Uterus (tissue), 4 donors: ENCODE measurements around the gene PKDREJ. TPM values are rescaled to one million over a fixed set of nuclear protein-coding genes. Genes with fewer than 3 reads are reported as not detected.

Experiments used
- DNase-seq, 2 donors: peaks; one replicate each; pipeline ENCODE4 v3.0.0-alpha.2; 2019 to 2020
- H3K27ac ChIP-seq, 2 donors: fragments of 200-600 bp; sonication (generic); 1 replicate in 1 of 2; 2 replicates in 1 of 2; pipeline ENCODE4 v1.5.1; 2016 to 2018
- H3K27me3 ChIP-seq, 2 donors: fragments of 200-600 bp; sonication (generic); one replicate each; pipeline ENCODE4 v1.5.1; 2018 to 2019; ENCODE audit warnings: control low read depth in 1 of 2
- H3K36me3 ChIP-seq, 2 donors: fragments of 200-600 bp; sonication (generic); one replicate each; pipeline ENCODE4 v1.5.1; 2019; ENCODE audit warnings: control low read depth in 1 of 2
- H3K4me1 ChIP-seq, 2 donors: fragments of 200-600 bp; sonication (generic); one replicate each; pipeline ENCODE4 v1.5.1; 2018 to 2019; ENCODE audit warnings: control low read depth in 1 of 2
- H3K4me3 ChIP-seq, 2 donors: fragments of 200-600 bp; sonication (generic); 1 replicate in 1 of 2; 2 replicates in 1 of 2; pipeline ENCODE4 v1.5.1; 2018 to 2019; ENCODE audit warnings: mild to moderate bottlenecking in 1 of 2
- H3K9me3 ChIP-seq, 2 donors: fragments of 200-600 bp; sonication (generic); one replicate each; pipeline ENCODE4 v1.5.1; 2019; ENCODE audit warnings: control low read depth in 1 of 2
- CTCF ChIP-seq, 4 experiments: fragments of 200-600 bp in 2 of 4; fragments of 450-650 bp in 2 of 4; sonication (generic) in 2 of 4; IDR thresholded peaks; one replicate each; pipeline ENCODE4 v1.5.1; 2016 to 2019; ENCODE audit warnings: antibody characterized with exemption in 4 of 4, mild to moderate bottlenecking in 2 of 4, moderate library complexity in 1 of 4
- POLR2A ChIP-seq, 2 donors: fragments of 450-650 bp; IDR thresholded peaks; one replicate each; pipeline ENCODE4 v1.6.1; 2016; ENCODE audit warnings: antibody characterized with exemption in 2 of 2, mild to moderate bottlenecking in 1 of 2, moderate library complexity in 1 of 2
- intact Hi-C: fragments of 100-400 bp; cut with DNase I; formaldehyde crosslinking; loops from one replicate; pipeline ENCODE4 v1.15.1; 2023; ENCODE audit warnings: low total_unique reads
- total RNA-seq, 4 donors: library from RNA; depleted of rRNA in 3 of 4; stranded (reverse); fragments of >200 nt in 3 of 4; gene quantifications; one replicate each; pipeline versions ENCODE4 v1.1.0 to v1.2.4, GENCODE V29; 2014 to 2023
- donor health status: DM: yes; HTN: yes; CAD: no.

The PKDREJ gene
- total RNA-seq, 4 donors from 2014 or later = 0.06 to 0.14 TPM; not detected in 2

DNA sequence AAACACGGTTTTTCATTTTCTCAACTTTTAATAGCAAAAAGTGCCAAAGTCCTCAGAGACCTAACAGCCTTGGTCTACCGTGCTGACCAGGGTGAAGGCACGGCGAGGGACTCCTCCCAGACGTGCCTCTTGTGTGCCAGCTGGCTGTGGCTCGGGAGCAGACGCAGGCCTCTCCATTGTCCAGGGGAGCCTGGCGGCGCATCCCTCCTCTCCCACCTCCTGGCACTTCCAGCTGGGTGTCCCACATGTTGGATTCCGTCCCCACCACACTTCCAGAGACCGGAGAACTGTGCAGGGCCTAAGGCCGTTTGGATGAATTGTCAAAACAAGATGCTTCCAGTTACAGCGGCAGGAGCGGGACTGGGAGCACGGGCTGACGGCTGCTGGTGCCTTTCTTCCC lies 24.6 kb downstream of the PKDREJ start:
- Histone ChIP-seq H3K9me3 (no peaks in the 10 kb centered on the region), H3K27me3 (no peaks in the 10 kb centered on the region), H3K27ac (no peak overlapping the region), H3K4me1 (no peaks in the 10 kb centered on the region), H3K36me3 (no peaks in the 10 kb centered on the region), H3K4me3 (no peak overlapping the region)
- intact Hi-C loops = no loop called here
- no peak for DNase-seq
- TF ChIP-seq CTCF (IDR thresholded peaks at IDR 0.05) (no peak), POLR2A (IDR thresholded peaks at IDR 0.05) (no peak)

GRCh38 chr22:46237453-46238124 lies 25.6 kb downstream of the PKDREJ start:
- DNase-seq = no peak
- no peaks in the 10 kb centered on the region for H3K4me1 ChIP-seq
- intact Hi-C loops = no loop called here
- no peaks in the 10 kb centered on the region for H3K27me3 ChIP-seq
- H3K9me3 ChIP-seq = no peaks in the 10 kb centered on the region
- TF ChIP-seq POLR2A (IDR thresholded peaks at IDR 0.05) (no peak), CTCF (IDR thresholded peaks at IDR 0.05) (no peak)
- H3K27ac ChIP-seq = no peak overlapping the region
- H3K4me3 ChIP-seq = no peak overlapping the region
- H3K36me3 ChIP-seq = no peaks in the 10 kb centered on the region

DNA sequence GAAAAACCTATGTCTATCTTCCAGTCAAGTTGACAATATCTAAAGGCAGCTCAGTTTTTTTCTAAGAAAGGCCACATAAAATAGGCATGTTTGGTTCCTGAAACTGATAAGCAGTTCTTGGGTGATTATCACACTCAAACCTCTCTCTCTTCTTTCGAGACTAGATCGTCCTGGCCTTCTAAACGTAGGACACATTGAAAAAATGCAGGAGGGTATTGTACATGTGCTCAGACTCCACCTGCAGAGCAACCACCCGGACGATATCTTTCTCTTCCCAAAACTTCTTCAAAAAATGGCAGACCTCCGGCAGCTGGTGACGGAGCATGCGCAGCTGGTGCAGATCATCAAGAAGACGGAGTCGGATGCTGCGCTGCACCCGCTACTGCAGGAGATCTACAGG lies 28.2 kb downstream of the PKDREJ start:
- no peak overlapping the region for H3K27ac ChIP-seq
- DNase-seq = no peak
- H3K36me3 ChIP-seq = no peaks in the 10 kb centered on the region
- H3K9me3 ChIP-seq = no peaks in the 10 kb centered on the region
- TF ChIP-seq POLR2A (IDR thresholded peaks at IDR 0.05) = no peak
- no peak for TF ChIP-seq CTCF (IDR thresholded peaks at IDR 0.05)
- no peaks in the 10 kb centered on the region for H3K27me3 ChIP-seq
- no peaks in the 10 kb centered on the region for H3K4me1 ChIP-seq
- no peak overlapping the region for H3K4me3 ChIP-seq
- intact Hi-C loops = no loop called here

- no peak for DNase-seq
- intact Hi-C loops = no loop called here
- TF ChIP-seq CTCF (IDR thresholded peaks at IDR 0.05) (no peak), POLR2A (IDR thresholded peaks at IDR 0.05) (no peak)
Measured at GRCh38 chr22:46233231-46233630, 29.9 kb downstream of the PKDREJ start.

DNA sequence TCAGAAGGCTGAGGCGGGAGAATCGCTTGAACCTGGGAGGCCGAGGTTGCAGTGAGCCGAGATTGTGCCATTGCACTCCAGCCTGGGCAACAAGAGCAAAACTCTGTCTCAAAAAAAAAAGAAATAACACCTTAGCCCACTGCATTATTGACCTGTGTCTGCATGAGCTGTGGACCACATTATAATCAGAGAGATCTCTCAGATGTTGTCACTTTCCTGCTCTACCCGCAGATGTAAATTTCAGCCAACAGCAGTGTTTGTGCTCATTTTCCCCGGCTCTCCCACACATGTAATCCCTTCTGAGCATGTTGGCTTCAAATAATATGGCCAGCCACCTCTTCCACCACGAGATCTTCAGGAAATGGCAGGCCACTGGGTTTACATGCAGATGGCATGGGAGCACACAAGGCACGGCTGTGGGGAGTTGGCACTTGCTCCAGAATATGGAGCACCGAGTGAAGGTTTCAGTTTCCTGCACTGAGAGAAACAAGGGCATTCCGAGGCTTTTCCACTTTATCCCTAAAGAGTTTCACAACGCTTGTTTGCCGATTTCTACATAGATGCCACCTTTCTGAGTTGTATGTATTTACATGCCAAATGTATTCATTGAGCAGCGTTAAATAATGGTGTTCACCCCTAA lies 32.8 kb downstream of the PKDREJ start:
- DNase-seq = no peak
- no peaks in the 10 kb centered on the region for H3K27me3 ChIP-seq
- H3K4me1 ChIP-seq = no peaks in the 10 kb centered on the region
- TF ChIP-seq POLR2A (IDR thresholded peaks at IDR 0.05) (no peak), CTCF (IDR thresholded peaks at IDR 0.05) (no peak)
- H3K36me3 ChIP-seq = no peaks in the 10 kb centered on the region
- intact Hi-C loops = no loop called here
- H3K27ac ChIP-seq = no peak overlapping the region
- no peak overlapping the region for H3K4me3 ChIP-seq
- H3K9me3 ChIP-seq = no peaks in the 10 kb centered on the region

More at GRCh38 chr22:46233231-46233630, 29.9 kb downstream of the PKDREJ start:
- H3K9me3 ChIP-seq = no peaks in the 10 kb centered on the region
- no peak overlapping the region for H3K27ac ChIP-seq
- H3K4me3 ChIP-seq = no peak overlapping the region
- no peaks in the 10 kb centered on the region for H3K27me3 ChIP-seq
- H3K4me1 ChIP-seq = no peaks in the 10 kb centered on the region
- H3K36me3 ChIP-seq = no peaks in the 10 kb centered on the region
